HL-60 (cell line): ENCODE measurements around the gene HSPB1.

Experiments
- DNase-seq, 2 experiments: peaks; one replicate each; pipeline ENCODE4 v3.0.0-alpha.2; 2010 to 2020; ENCODE audit warnings: low read depth in 1 of 2, low spot score in 1 of 2
- H3K27ac ChIP-seq: fragments of 250-450 bp; sonication (Bioruptor Pico); replicated peaks from 2 replicates; pipeline ENCODE4 v1.5.1; 2020; ENCODE audit warnings: mild to moderate bottlenecking, moderate library complexity
- H3K27me3 ChIP-seq: fragments of 250-450 bp; sonication (Bioruptor Pico); 2 replicates; pipeline ENCODE4 v1.5.1; 2021; ENCODE audit warnings: mild to moderate bottlenecking, moderate library complexity; ENCODE audit not compliant: insufficient read depth, poor library complexity, severe bottlenecking
- H3K4me3 ChIP-seq: replicated peaks from 2 replicates; pipeline ENCODE4 v1.5.1; 2011; ENCODE audit warnings: mild to moderate bottlenecking, control low read depth, low read length; ENCODE audit not compliant: insufficient read depth
- CTCF ChIP-seq: IDR thresholded peaks from one replicate; pipeline ENCODE4 v1.5.1; 2011; ENCODE audit warnings: low read length, control low read depth, inconsistent platforms; ENCODE audit not compliant: insufficient read depth
- GABPA ChIP-seq: IDR thresholded peaks from 2 replicates; pipeline ENCODE4 v1.6.1; 2012; ENCODE audit warnings: low read depth
- POLR2AphosphoS5 ChIP-seq: IDR thresholded peaks from 2 replicates; pipeline ENCODE4 v1.6.1; 2012; ENCODE audit warnings: low read depth
- REST ChIP-seq: IDR thresholded peaks from 2 replicates; pipeline ENCODE4 v1.6.1; 2012; ENCODE audit warnings: low read depth; ENCODE audit not compliant: insufficient replicate concordance
- SPI1 ChIP-seq: IDR thresholded peaks from 2 replicates; pipeline ENCODE4 v1.6.1; 2012; ENCODE audit warnings: low read depth, mild to moderate bottlenecking, borderline replicate concordance

HSPB1 gene

GRCh38 chr7:76328389-76328788 lies 25.9 kb downstream of the HSPB1 start:
- no peaks in the 10 kb centered on the region for H3K27me3 ChIP-seq
- H3K4me3 ChIP-seq = no peak overlapping the region
- TF ChIP-seq REST (no peak), SPI1 (no peak), POLR2AphosphoS5 (no peak), GABPA (no peak), CTCF (no peak)
- H3K27ac ChIP-seq = no peak overlapping the region; the same call in 1 of the 2 replicates
- DNase-seq = no peak

- Histone ChIP-seq H3K27ac (no peak overlapping the region), H3K4me3 (no peak overlapping the region), H3K27me3 (no peaks in the 10 kb centered on the region)
- no peak for TF ChIP-seq CTCF
- TF ChIP-seq REST = no peak
- TF ChIP-seq GABPA = no peak
- TF ChIP-seq SPI1 = no peak
- no peak for TF ChIP-seq POLR2AphosphoS5
- DNase-seq = no peak
Measured at GRCh38 chr7:76329479-76329878, 27.0 kb downstream of the HSPB1 start.

GRCh38 chr7:76330261-76330660 lies 27.8 kb downstream of the HSPB1 start:
- Histone ChIP-seq H3K4me3 (no peak overlapping the region), H3K27me3 (no peaks in the 10 kb centered on the region), H3K27ac (no peak overlapping the region)
- no peak for TF ChIP-seq SPI1
- TF ChIP-seq GABPA = no peak
- no peak for TF ChIP-seq CTCF
- TF ChIP-seq REST = no peak
- no peak for TF ChIP-seq POLR2AphosphoS5
- no peak for DNase-seq
